ENCODE data around the gene XPR1. TPM values are rescaled to one million over a fixed set of nuclear protein-coding genes. Genes with fewer than 3 reads are reported as not detected.

Gene XPR1
- total RNA-seq, 1 donor from 2014 or later, result 21.4 TPM

GRCh38 chr1:180620581-180620980 lies 11.2 kb upstream of the XPR1 start:
- H3K9me3 Mint-ChIP-seq (ENCODE audit: unreplicated experiment), result no peaks in the 10 kb centered on the region
- peaks cover 1% of the 10 kb centered on the region for H3K27me3 Mint-ChIP-seq (ENCODE audit: unreplicated experiment)
- no peak for TF ChIP-seq CTCF (IDR thresholded peaks at IDR 0.05)
- no peaks in the 10 kb centered on the region for H3K4me1 Mint-ChIP-seq (ENCODE audit: unreplicated experiment)
- no peaks in the 10 kb centered on the region for H3K36me3 Mint-ChIP-seq (ENCODE audit: unreplicated experiment)
- H3K27ac Mint-ChIP-seq (ENCODE audit: unreplicated experiment), result no peak overlapping the region
- DNase-seq (ENCODE audit: extremely low spot score, unreplicated experiment), result no peak
- no peak overlapping the region for H3K4me3 Mint-ChIP-seq (ENCODE audit: unreplicated experiment)

GRCh38 chr1:180622658-180623508 lies 8.9 kb upstream of the XPR1 start:
- no peaks in the 10 kb centered on the region for H3K9me3 Mint-ChIP-seq (ENCODE audit: unreplicated experiment)
- H3K36me3 Mint-ChIP-seq (ENCODE audit: unreplicated experiment), result no peaks in the 10 kb centered on the region
- no peak overlapping the region for H3K4me3 Mint-ChIP-seq (ENCODE audit: unreplicated experiment)
- no peak for TF ChIP-seq CTCF (IDR thresholded peaks at IDR 0.05)
- H3K27me3 Mint-ChIP-seq (ENCODE audit: unreplicated experiment), result peaks cover 7% of the 10 kb centered on the region
- no peak for DNase-seq (ENCODE audit: extremely low spot score, unreplicated experiment)
- no peaks in the 10 kb centered on the region for H3K4me1 Mint-ChIP-seq (ENCODE audit: unreplicated experiment)
- H3K27ac Mint-ChIP-seq (ENCODE audit: unreplicated experiment), result no peak overlapping the region

GRCh38 chr1:180623579-180624347 lies 8.1 kb upstream of the XPR1 start:
- DNase-seq (ENCODE audit: extremely low spot score, unreplicated experiment), result no peak
- TF ChIP-seq CTCF (IDR thresholded peaks at IDR 0.05), result peak; percentile 54
- no peaks in the 10 kb centered on the region for H3K36me3 Mint-ChIP-seq (ENCODE audit: unreplicated experiment)
- no peaks in the 10 kb centered on the region for H3K4me1 Mint-ChIP-seq (ENCODE audit: unreplicated experiment)
- no peak overlapping the region for H3K4me3 Mint-ChIP-seq (ENCODE audit: unreplicated experiment)
- H3K27ac Mint-ChIP-seq (ENCODE audit: unreplicated experiment), result no peak overlapping the region
- H3K27me3 Mint-ChIP-seq (ENCODE audit: unreplicated experiment), result peaks cover 7% of the 10 kb centered on the region
- no peaks in the 10 kb centered on the region for H3K9me3 Mint-ChIP-seq (ENCODE audit: unreplicated experiment)

- Mint-ChIP-seq H3K27me3 (ENCODE audit: unreplicated experiment) (peaks cover 7% of the 10 kb centered on the region), H3K4me1 (ENCODE audit: unreplicated experiment) (peaks cover 2% of the 10 kb centered on the region), H3K27ac (ENCODE audit: unreplicated experiment) (no peak overlapping the region), H3K36me3 (ENCODE audit: unreplicated experiment) (no peaks in the 10 kb centered on the region), H3K4me3 (ENCODE audit: unreplicated experiment) (no peak overlapping the region), H3K9me3 (ENCODE audit: unreplicated experiment) (no peaks in the 10 kb centered on the region)
- no peak for DNase-seq (ENCODE audit: extremely low spot score, unreplicated experiment)
- TF ChIP-seq CTCF (IDR thresholded peaks at IDR 0.05), result no peak
These were observed 5.1 kb upstream of the XPR1 start for GRCh38 chr1:180626711-180627110.

GRCh38 chr1:180627411-180627810 lies 4.4 kb upstream of the XPR1 start:
- H3K4me3 Mint-ChIP-seq (ENCODE audit: unreplicated experiment), result no peak overlapping the region

More at GRCh38 chr1:180627411-180627810, 4.4 kb upstream of the XPR1 start:
- Mint-ChIP-seq H3K27ac (ENCODE audit: unreplicated experiment) (no peak overlapping the region), H3K9me3 (ENCODE audit: unreplicated experiment) (no peaks in the 10 kb centered on the region), H3K27me3 (ENCODE audit: unreplicated experiment) (peaks cover 7% of the 10 kb centered on the region), H3K36me3 (ENCODE audit: unreplicated experiment) (no peaks in the 10 kb centered on the region), H3K4me1 (ENCODE audit: unreplicated experiment) (peaks cover 2% of the 10 kb centered on the region)
- TF ChIP-seq CTCF (IDR thresholded peaks at IDR 0.05), result no peak
- no peak for DNase-seq (ENCODE audit: extremely low spot score, unreplicated experiment)
